ENCODE measurements around the gene TSPAN33.
"Not testable (repeated sequence)": the region's sequence is repeated elsewhere in the genome, so short reads cannot be mapped to it uniquely, and the experiment has no call there.

The TSPAN33 gene

GRCh38 chr7:129173861-129174260 lies 29.4 kb downstream of the TSPAN33 start:
- DNase-seq, result not testable (repeated sequence)

- DNase-seq, result no peak
Observed at GRCh38 chr7:129176916-129177710, 32.6 kb downstream of the TSPAN33 start.

DNA sequence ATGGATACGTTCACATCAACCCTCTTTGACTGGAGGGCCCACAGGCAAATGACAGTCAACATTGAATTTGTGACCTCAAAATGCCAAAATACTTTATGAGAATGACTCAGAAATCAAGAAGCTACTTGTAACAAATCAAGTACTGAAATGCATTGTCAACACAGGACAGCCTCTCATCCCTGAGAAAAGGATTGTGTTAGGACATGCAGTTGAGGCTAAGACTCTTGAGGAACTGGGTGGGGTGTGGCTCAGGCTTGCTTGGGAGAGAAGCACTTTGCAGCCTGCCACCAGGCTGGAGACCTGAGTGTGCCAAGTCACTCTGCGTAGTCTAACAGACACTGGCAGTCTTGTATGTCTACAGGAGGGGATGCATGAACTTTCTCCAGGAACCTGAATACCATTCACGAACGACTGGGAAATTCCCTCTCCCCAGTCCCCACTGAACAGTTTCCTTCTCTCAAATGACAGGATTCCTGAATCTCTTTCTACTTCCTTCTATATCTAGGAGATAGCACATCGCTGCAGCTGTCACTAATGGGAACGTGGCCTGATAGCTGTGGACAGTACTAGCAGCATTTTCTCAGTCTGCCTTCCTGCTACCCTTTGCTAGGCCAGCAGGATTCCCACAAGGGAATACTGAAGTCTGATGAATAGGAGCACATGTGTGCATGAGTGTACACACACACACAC lies 40.6 kb downstream of the TSPAN33 start:
- no peak for DNase-seq

DNA sequence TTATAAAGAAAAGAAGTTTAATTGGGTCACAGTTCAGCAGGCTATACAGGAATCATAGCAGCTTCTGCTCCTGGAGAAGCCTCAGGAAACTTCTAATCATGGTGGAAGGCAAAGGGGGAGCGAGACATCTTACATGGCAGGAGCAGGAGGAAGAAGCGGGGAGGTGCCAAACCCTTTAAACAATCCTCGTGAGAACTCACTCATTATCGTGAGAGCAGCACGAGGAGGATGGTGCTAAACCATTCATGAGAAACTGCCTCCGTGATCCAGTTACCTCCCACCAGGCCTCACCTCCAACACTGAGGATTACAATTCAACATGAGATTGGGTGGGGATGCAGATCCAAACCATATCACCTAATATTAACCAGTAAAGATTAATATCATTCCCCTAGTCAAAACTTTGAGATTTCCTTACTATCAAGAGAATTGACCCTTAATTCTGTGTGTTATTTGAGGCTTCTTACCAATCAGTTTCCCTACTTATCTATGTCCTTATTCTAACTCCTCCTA lies 42.3 kb downstream of the TSPAN33 start:
- no peak for DNase-seq

- DNase-seq, result no peak
Observed at GRCh38 chr7:129187681-129188371, 43.3 kb downstream of the TSPAN33 start.

GRCh38 chr7:129188372-129188891 lies 43.9 kb downstream of the TSPAN33 start, which contains the start of gene SMO:
Gene SMO (plus strand): TSS chr7:129188633. CDS start chr7:129189152, 519 bp downstream.
- no peak for DNase-seq

GRCh38 chr7:129188892-129189660 lies 44.6 kb downstream of the TSPAN33 start:
- no peak for DNase-seq

DNA sequence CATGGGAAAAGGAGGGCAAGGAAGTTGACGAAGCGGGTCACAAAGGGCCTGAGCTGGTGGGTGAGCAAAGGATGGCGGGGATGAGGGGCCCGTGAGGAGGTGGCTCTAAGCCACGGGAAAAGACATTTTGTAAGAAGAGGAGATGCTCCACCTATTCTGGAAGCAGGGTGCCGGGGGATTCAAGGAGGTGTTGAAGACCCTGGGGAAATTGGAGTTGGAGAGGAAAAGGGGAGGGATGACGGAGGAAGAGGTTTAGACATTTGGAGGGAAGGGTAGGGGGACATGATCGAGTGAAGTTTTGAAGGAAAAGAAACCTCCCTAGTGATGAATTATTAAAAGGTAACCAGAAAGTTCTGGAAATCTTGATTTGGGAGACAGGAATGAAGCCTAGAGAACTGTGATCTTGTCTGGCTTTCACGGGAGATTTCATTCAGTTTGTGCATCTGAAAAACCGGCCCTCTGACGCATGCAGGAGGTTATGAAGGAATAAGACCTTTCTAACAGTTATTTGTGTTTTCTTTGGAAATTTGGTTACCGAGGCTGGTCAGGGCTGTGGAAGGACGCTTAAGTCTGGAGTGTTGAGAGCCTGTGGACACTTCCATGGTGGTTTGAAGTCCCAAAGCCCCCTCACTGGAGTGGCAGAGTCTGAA lies 45.3 kb downstream of the TSPAN33 start:
- DNase-seq, result no peak

DNA sequence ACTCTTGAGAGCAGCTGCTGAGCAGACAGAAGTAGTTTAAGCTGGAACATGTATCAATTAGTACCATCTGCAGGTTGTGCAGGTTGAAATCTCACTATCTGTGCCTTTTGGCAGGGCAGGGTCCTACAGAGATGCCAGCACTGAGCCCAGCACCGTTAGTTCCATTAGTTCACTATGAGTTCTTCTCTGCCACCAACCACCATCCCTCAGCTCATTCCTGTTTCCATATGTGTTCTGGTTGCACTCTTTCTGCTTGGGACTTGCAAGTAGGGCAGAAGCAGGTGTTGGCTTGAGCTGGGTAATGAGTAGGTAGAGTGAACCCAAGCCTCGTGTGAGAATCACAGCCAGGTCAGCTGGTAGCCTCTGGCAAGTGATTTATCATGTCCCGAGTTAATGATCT lies 46.8 kb downstream of the TSPAN33 start:
- DNase-seq, result no peak

GRCh38 chr7:129193892-129194291 lies 49.4 kb downstream of the TSPAN33 start:
- no peak for DNase-seq

DNA sequence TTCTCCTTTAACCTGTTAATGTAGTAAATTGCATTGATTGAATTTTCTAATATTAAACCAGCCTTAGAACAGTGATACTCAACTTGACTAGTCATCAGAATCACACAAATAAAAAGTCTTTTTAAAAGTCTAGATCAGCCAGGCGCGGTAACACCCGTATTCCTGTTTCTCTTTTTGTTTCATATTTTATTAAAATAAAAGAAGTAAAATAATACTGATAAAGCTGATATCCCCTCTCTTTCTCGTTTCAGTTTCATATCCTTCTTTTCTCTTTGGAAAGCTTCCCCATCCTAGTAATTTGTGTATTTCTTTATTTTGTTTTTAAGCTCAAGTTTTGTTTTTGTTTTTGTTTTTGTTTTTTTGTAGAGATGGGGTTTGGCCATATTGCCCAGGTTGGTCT lies 53.3 kb downstream of the TSPAN33 start:
- no peak for DNase-seq

DNA sequence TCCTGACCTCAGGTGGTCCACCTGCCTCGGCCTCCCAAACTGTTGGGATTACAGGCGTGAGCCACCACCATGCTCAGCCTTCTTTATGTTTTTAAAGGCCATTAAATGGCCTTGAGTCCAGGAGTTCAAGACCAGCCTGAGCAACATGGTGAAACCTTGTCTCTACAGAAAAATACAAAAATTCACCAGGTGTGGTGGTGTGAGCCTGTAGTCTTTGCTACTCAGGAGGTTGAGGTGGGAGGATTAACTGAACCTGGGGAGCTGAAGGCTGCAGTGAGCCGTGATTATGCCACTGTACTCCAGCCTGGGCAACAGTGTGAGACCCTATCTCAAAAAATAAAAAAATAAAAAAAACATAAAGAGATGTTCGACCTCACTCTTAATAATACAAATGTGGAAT lies 54.9 kb downstream of the TSPAN33 start:
- DNase-seq, result no peak

- DNase-seq, result no peak
Observed at GRCh38 chr7:129202058-129202777, 57.7 kb downstream of the TSPAN33 start.

DNA sequence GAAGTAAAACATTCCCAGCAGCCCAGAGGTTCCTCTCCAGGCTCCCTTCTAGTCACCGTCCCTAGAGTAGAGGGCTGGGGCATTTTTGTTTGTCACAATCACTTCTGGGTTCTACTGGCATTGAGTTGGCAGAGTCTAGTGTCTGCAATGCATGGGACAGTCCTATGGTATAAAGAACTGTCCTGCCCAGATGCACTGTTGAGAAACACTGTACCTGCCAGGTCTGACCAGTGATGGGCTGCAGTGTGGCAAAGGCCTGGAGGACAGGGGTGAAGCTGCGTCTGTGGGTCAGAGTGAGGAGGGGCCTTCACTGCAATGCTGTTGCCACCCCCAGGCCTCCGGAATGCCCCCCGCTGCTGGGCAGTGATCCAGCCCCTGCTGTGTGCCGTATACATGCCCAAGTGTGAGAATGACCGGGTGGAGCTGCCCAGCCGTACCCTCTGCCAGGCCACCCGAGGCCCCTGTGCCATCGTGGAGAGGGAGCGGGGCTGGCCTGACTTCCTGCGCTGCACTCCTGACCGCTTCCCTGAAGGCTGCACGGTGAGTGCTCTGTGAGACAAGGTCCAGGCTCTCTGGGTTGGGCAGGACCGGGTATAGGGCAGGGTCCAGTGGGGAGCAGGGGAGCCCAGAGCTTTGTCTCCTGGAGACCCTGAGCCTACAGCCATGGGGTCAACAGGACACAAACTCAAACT lies 58.7 kb downstream of the TSPAN33 start:
- no peak for DNase-seq

- no peak for DNase-seq
Observed at GRCh38 chr7:129205126-129205818, 60.8 kb downstream of the TSPAN33 start.

GRCh38 chr7:129205987-129206785 lies 61.7 kb downstream of the TSPAN33 start:
- DNase-seq, result no peak

DNA sequence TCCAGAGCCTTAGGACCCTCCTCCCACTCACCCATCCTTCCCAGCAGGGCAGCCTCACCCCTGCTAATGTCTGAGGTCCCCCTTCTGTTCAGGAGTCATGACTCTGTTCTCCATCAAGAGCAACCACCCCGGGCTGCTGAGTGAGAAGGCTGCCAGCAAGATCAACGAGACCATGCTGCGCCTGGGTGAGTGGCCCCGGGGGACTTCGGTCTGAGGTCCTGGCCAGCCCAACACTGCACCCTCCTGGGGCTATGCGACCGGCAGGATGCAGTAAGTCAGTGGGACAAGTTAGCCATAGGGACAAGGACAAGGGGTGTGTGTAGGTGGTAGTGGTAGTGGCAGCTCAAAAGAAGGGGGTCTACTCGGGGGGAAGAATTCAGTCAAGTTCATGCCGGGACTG lies 64.2 kb downstream of the TSPAN33 start:
- DNase-seq, result no peak

DNA sequence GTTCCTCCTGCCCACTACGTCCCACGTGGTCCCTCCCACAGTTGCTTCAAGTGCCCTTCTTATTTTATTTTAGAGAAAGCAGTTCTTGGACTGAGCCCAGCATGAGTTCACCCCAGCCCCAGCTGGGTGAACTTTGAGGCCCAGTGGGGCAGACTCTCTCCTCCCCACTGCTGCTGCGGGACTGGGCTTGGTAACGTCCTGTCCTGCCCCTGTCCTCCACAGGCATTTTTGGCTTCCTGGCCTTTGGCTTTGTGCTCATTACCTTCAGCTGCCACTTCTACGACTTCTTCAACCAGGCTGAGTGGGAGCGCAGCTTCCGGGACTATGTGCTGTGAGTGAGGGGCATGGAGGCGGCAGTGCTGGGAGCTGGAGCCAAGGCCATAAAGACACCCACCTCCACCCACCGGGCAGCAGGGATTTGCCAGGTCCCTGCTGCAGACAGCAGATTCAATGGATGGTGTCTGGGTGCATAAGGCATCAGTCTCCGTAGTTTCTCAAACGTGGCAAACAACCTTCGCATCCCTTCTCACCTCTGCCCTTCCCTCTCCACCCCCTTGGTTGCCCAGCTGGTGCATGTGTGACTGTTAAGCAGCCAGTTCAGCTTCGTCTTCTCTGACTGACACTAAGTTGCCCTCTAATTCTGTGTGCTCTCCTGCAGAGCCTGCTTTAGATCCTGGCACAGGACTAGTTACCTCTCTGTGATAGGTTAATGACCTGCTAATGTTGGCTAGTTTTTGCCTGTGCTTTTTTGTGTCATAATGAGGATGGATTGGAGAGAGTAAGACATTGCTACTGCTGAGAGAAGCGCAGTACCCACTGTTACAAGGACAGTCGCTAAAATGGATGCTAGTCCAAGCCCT lies 64.8 kb downstream of the TSPAN33 start:
- DNase-seq, result no peak
